Measurements from ENCODE around the gene IMPA2. TPM values are rescaled to one million over a fixed set of nuclear protein-coding genes. Genes with fewer than 3 reads are reported as not detected.

IMPA2 gene
- total RNA-seq, 1 donor from 2014 or later, result 33.9 TPM

DNA sequence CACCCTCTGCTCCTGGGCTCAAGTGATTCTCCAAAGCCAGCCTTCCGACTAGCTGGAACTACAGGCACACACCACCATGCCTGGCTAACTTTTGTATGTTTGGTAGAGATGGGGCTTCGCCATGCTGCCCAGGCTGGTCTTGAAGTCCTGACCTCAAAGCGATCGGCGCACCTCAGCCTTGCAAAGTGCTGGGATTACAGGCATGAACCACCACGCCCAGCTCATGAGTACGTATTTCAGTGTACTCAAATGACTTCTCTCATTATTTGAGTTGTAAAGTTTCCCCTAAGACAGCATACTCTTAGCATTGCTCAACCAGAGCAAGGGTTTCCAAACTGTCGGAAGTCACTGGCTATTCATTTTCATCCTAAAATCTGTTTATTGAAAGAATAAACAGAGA is 40.3 kb downstream of the IMPA2 start:
- Histone ChIP-seq H3K4me3 (ENCODE audit: low read length in 3 of 3) (no peak overlapping the region), H3K27me3 (ENCODE audit: control insufficient read depth in 3 of 3, insufficient read depth in 3 of 3, low read length in 3 of 3) (no peaks in the 10 kb centered on the region), H3K27ac (ENCODE audit: low read depth, low read length) (no peak overlapping the region), H3K4me1 (ENCODE audit: control insufficient read depth in 3 of 3, insufficient read depth in 3 of 3, low read length in 3 of 3) (peaks cover 2 to 3% (median 3%) of the 10 kb centered on the region in 3 donors), H3K9ac (ENCODE audit: low read depth in 1 of 3, low read length in 3 of 3) (no peak overlapping the region), H3K36me3 (ENCODE audit: control insufficient read depth in 3 of 3, insufficient read depth in 3 of 3, low read length in 3 of 3) (peaks cover 12 to 27% (median 16%) of the 10 kb centered on the region in 3 donors), H3K9me3 (ENCODE audit: control insufficient read depth in 3 of 3, low read length in 3 of 3) (no peaks in the 10 kb centered on the region)

DNA sequence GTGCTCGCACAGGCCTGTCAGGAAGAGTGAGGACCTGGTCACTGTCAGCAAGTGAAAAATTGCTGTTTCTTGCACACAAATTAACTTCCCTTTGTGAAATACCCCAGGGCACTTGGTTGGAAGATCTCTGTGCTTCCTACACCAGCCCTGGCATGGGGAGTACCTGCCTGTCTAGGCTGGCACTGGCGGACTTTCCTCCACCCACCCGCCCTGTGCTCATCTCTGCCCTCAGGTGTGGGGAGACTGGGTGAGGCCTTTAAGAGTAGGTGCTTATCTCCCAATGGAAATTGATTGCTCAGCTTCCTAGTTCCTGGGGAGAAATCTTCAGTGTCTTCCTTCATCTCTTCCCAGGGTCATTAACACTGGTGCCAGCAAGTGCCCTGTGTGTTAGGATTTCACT is 42.1 kb downstream of the IMPA2 start:
- H3K36me3 ChIP-seq (ENCODE audit: control insufficient read depth in 3 of 3, insufficient read depth in 3 of 3, low read length in 3 of 3), result peaks cover 10 to 14% (median 12%) of the 10 kb centered on the region in 3 donors
- peak overlapping the region in 1 of 3 donors; percentile 16 for H3K9ac ChIP-seq (ENCODE audit: low read depth in 1 of 3, low read length in 3 of 3)
- H3K9me3 ChIP-seq (ENCODE audit: control insufficient read depth in 3 of 3, low read length in 3 of 3), result no peaks in the 10 kb centered on the region
- H3K4me1 ChIP-seq (ENCODE audit: control insufficient read depth in 3 of 3, insufficient read depth in 3 of 3, low read length in 3 of 3), result peaks cover 12 to 20% (median 18%) of the 10 kb centered on the region in 3 donors
- no peak overlapping the region for H3K4me3 ChIP-seq (ENCODE audit: low read length in 3 of 3)
- H3K27me3 ChIP-seq (ENCODE audit: control insufficient read depth in 3 of 3, insufficient read depth in 3 of 3, low read length in 3 of 3), result no peaks in the 10 kb centered on the region
- H3K27ac ChIP-seq (ENCODE audit: low read depth, low read length), result no peak overlapping the region

DNA sequence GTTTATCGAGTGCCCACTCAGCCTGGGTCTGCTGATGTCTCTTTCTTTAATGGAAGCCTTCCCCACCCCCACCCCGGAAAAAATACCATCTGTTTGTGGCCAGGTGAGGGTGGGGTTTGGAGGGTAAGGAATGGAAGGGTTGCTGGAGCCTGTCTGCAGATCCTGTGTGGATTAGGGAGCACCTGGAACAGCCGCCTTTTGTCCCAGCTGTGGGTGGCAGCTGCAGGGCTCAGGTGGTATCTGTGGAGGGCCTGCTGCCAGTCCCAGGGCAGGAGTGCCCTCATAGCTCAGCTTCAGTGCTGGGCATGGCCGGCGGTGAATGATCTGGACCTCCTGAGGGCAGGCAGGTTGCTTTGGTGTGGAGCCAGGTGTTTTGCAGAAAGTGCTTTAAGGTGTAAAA is 45.3 kb downstream of the IMPA2 start:
- Histone ChIP-seq H3K36me3 (ENCODE audit: control insufficient read depth in 3 of 3, insufficient read depth in 3 of 3, low read length in 3 of 3) (peaks cover 23 to 29% (median 24%) of the 10 kb centered on the region in 3 donors), H3K9me3 (ENCODE audit: control insufficient read depth in 3 of 3, low read length in 3 of 3) (no peaks in the 10 kb centered on the region), H3K27ac (ENCODE audit: low read depth, low read length) (peak overlapping the region; percentile 68), H3K4me1 (ENCODE audit: control insufficient read depth in 3 of 3, insufficient read depth in 3 of 3, low read length in 3 of 3) (peaks cover 18 to 29% (median 25%) of the 10 kb centered on the region in 3 donors), H3K4me3 (ENCODE audit: low read length in 3 of 3) (no peak overlapping the region), H3K9ac (ENCODE audit: low read depth in 1 of 3, low read length in 3 of 3) (peak overlapping the region in 2 of 3 donors; percentile 6 to 40), H3K27me3 (ENCODE audit: control insufficient read depth in 3 of 3, insufficient read depth in 3 of 3, low read length in 3 of 3) (no peaks in the 10 kb centered on the region)

DNA sequence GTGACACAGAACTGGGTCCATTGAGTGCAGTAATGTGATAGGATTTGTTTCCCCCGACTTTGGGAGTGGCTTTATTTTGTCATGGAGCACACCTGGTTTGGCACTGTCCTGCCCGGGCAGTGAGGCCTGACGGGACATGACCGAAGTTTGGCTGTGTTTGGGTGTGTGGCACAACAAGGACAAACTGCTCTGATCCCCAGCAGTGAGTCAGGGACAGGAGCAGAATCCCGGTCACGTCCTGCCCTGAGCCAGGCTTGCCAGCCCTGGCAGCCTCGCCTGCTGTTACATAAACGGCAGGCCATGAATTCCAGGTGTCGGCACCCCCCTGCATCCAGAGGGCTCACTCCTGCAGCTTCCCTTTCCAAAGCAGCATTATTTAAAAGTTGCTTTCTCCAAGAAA is 45.7 kb downstream of the IMPA2 start:
- Histone ChIP-seq H3K27me3 (ENCODE audit: control insufficient read depth in 3 of 3, insufficient read depth in 3 of 3, low read length in 3 of 3) (no peaks in the 10 kb centered on the region), H3K9me3 (ENCODE audit: control insufficient read depth in 3 of 3, low read length in 3 of 3) (no peaks in the 10 kb centered on the region), H3K4me3 (ENCODE audit: low read length in 3 of 3) (no peak overlapping the region), H3K4me1 (ENCODE audit: control insufficient read depth in 3 of 3, insufficient read depth in 3 of 3, low read length in 3 of 3) (peaks cover 18 to 29% (median 25%) of the 10 kb centered on the region in 3 donors), H3K9ac (ENCODE audit: low read depth in 1 of 3, low read length in 3 of 3) (peak overlapping the region in 2 of 3 donors; percentile 6 to 40), H3K36me3 (ENCODE audit: control insufficient read depth in 3 of 3, insufficient read depth in 3 of 3, low read length in 3 of 3) (peaks cover 19 to 24% (median 21%) of the 10 kb centered on the region in 3 donors), H3K27ac (ENCODE audit: low read depth, low read length) (peak overlapping the region; percentile 68)

DNA sequence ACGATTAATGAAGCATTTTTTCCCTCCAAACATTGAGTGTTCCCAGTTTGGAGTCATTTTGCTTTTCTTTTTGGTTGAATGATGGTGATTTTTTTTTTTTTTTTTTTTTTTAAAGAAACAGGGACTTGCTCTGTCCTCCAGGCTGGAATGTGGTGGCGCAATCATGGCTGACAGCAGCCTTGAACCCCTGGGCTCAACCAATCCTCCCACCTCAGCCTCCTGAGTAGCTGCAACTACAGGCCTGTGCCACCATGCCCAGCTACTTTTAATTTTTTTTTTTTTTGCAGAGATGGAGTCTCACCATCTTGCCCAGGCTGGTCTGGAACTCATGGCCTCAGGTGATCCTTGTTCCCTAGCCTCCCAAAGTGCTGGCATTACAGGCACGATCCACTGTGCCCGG is 46.2 kb downstream of the IMPA2 start:
- peak overlapping the region in 1 of 3 donors; percentile 45 for H3K9ac ChIP-seq (ENCODE audit: low read depth in 1 of 3, low read length in 3 of 3)
- H3K36me3 ChIP-seq (ENCODE audit: control insufficient read depth in 3 of 3, insufficient read depth in 3 of 3, low read length in 3 of 3), result peaks cover 19 to 24% (median 21%) of the 10 kb centered on the region in 3 donors
- H3K27ac ChIP-seq (ENCODE audit: low read depth, low read length), result no peak overlapping the region
- peaks cover 18 to 29% (median 25%) of the 10 kb centered on the region in 3 donors for H3K4me1 ChIP-seq (ENCODE audit: control insufficient read depth in 3 of 3, insufficient read depth in 3 of 3, low read length in 3 of 3)
- H3K9me3 ChIP-seq (ENCODE audit: control insufficient read depth in 3 of 3, low read length in 3 of 3), result no peaks in the 10 kb centered on the region
- H3K4me3 ChIP-seq (ENCODE audit: low read length in 3 of 3), result no peak overlapping the region
- no peaks in the 10 kb centered on the region for H3K27me3 ChIP-seq (ENCODE audit: control insufficient read depth in 3 of 3, insufficient read depth in 3 of 3, low read length in 3 of 3)

DNA sequence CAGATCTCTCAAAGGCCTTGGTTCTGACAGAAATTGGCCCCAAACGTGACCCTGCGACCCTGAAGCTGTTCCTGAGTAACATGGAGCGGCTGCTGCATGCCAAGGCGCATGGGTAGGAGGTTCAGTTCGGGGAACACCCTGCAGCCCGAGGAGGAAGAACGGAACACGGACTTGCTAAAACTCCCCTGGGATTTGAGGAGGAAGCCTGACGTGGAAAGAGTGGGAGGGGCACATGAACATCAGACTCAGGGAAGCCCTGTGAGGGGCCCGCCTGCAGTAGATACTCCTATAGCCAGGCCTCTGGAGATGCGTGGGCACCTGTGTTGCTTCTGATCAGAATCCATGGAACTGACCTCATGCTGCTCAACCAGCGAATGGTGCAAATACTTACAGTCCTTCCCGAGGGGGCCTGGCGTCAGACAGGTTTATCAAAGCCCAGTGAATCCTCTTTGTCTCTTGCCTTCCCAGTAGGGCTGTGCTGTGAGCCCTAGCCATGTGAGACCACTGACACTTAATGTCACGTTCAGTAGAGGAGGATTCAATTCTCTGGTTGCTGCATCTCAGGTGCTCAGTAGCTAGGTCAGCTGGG is 46.8 kb downstream of the IMPA2 start:
- Histone ChIP-seq H3K9ac (ENCODE audit: low read depth in 1 of 3, low read length in 3 of 3) (peak overlapping the region in 1 of 3 donors; percentile 45), H3K27me3 (ENCODE audit: control insufficient read depth in 3 of 3, insufficient read depth in 3 of 3, low read length in 3 of 3) (no peaks in the 10 kb centered on the region), H3K9me3 (ENCODE audit: control insufficient read depth in 3 of 3, low read length in 3 of 3) (no peaks in the 10 kb centered on the region), H3K27ac (ENCODE audit: low read depth, low read length) (peak overlapping the region; percentile 9), H3K36me3 (ENCODE audit: control insufficient read depth in 3 of 3, insufficient read depth in 3 of 3, low read length in 3 of 3) (peaks cover 21 to 29% (median 23%) of the 10 kb centered on the region in 3 donors), H3K4me1 (ENCODE audit: control insufficient read depth in 3 of 3, insufficient read depth in 3 of 3, low read length in 3 of 3) (peaks cover 18 to 33% (median 25%) of the 10 kb centered on the region in 3 donors), H3K4me3 (ENCODE audit: low read length in 3 of 3) (no peak overlapping the region)

DNA sequence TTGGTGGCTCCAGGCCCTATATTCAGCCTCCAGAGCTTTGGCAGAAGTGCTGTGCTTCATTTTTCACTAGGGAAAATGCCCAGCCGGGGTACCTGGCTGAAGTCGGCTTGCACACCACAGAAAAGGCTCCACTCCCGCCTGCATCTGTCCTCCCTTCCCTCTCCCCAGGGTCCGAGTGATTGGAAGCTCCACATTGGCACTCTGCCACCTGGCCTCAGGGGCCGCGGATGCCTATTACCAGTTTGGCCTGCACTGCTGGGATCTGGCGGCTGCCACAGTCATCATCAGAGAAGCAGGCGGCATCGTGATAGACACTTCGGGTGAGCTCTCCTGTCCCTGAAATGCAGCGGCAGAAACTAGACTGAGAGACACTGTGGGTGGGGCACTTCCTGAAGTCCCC is 47.4 kb downstream of the IMPA2 start:
- Histone ChIP-seq H3K4me1 (ENCODE audit: control insufficient read depth in 3 of 3, insufficient read depth in 3 of 3, low read length in 3 of 3) (peaks cover 18 to 33% (median 25%) of the 10 kb centered on the region in 3 donors), H3K27me3 (ENCODE audit: control insufficient read depth in 3 of 3, insufficient read depth in 3 of 3, low read length in 3 of 3) (no peaks in the 10 kb centered on the region), H3K27ac (ENCODE audit: low read depth, low read length) (peak overlapping the region; percentile 9), H3K4me3 (ENCODE audit: low read length in 3 of 3) (no peak overlapping the region), H3K9ac (ENCODE audit: low read depth in 1 of 3, low read length in 3 of 3) (peak overlapping the region in 1 of 3 donors; percentile 40), H3K9me3 (ENCODE audit: control insufficient read depth in 3 of 3, low read length in 3 of 3) (no peaks in the 10 kb centered on the region), H3K36me3 (ENCODE audit: control insufficient read depth in 3 of 3, insufficient read depth in 3 of 3, low read length in 3 of 3) (peaks cover 20 to 34% (median 23%) of the 10 kb centered on the region in 3 donors)

DNA sequence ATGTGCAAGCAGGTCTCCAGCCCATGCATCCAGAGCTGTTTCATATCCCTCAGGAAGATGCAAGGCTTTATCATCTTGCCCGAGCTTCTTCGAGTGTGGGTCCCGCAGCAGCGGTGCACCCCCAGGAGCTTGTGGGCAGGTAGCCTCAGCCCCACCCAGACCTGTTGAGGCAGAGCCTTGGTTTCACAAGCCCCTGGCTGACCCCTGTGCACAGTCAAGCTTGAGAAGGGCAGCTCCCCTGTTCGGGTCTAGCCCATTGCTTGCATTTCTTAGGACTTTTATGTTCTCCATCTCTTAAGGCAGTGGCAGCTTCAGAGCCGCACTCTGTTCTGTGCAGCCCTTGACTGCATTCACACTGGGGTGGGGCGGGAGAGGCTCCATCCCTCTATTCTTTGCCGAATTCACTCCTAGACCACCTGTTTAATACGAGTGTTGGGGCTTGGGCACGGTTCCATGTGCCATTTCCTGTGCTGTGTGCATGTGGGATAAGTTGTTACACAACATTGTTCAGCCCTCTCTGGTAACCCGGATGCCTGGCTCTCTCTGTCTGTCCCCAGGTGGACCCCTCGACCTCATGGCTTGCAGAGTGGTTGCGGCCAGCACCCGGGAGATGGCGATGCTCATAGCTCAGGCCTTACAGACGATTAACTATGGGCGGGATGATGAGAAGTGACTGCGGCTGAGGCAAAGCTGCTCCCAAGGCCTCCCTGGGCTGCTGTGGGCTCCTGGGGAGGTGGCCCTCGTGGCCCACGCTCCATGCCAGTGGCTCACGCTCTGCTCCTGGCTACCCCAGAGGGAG is 48.7 kb downstream of the IMPA2 start:
- no peaks in the 10 kb centered on the region for H3K27me3 ChIP-seq (ENCODE audit: control insufficient read depth in 3 of 3, insufficient read depth in 3 of 3, low read length in 3 of 3)
- H3K9ac ChIP-seq (ENCODE audit: low read depth in 1 of 3, low read length in 3 of 3), result peak overlapping the region in 1 of 3 donors; percentile 16
- peaks cover 18 to 33% (median 25%) of the 10 kb centered on the region in 3 donors for H3K4me1 ChIP-seq (ENCODE audit: control insufficient read depth in 3 of 3, insufficient read depth in 3 of 3, low read length in 3 of 3)
- H3K4me3 ChIP-seq (ENCODE audit: low read length in 3 of 3), result no peak overlapping the region
- no peaks in the 10 kb centered on the region for H3K9me3 ChIP-seq (ENCODE audit: control insufficient read depth in 3 of 3, low read length in 3 of 3)
- H3K27ac ChIP-seq (ENCODE audit: low read depth, low read length), result no peak overlapping the region
- H3K36me3 ChIP-seq (ENCODE audit: control insufficient read depth in 3 of 3, insufficient read depth in 3 of 3, low read length in 3 of 3), result peaks cover 20 to 35% (median 20%) of the 10 kb centered on the region in 3 donors

DNA sequence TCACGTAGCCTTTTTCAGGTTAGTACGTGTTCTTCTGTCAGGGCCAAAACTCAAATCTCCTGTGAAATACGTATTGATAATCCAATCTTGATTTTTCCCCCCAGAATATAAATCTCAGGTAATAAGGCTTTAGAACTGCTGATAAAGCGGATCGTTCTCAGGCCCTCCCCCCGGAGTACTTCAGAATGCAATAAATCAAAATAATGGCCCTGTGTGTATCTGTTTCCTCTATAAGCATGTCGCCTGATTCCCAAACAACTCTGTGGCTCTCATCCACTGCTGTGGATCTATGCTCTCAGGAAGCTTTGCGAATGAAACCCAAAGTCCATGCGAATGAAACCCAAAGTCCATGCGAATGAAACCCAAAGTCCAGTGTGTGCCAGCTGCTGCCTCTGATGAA is 49.4 kb downstream of the IMPA2 start:
- Histone ChIP-seq H3K27ac (ENCODE audit: low read depth, low read length) (peak overlapping the region; percentile 46), H3K36me3 (ENCODE audit: control insufficient read depth in 3 of 3, insufficient read depth in 3 of 3, low read length in 3 of 3) (peaks cover 17 to 35% (median 20%) of the 10 kb centered on the region in 3 donors), H3K27me3 (ENCODE audit: control insufficient read depth in 3 of 3, insufficient read depth in 3 of 3, low read length in 3 of 3) (no peaks in the 10 kb centered on the region), H3K4me3 (ENCODE audit: low read length in 3 of 3) (no peak overlapping the region), H3K9me3 (ENCODE audit: control insufficient read depth in 3 of 3, low read length in 3 of 3) (no peaks in the 10 kb centered on the region), H3K4me1 (ENCODE audit: control insufficient read depth in 3 of 3, insufficient read depth in 3 of 3, low read length in 3 of 3) (peaks cover 18 to 33% (median 25%) of the 10 kb centered on the region in 3 donors), H3K9ac (ENCODE audit: low read depth in 1 of 3, low read length in 3 of 3) (no peak overlapping the region)

DNA sequence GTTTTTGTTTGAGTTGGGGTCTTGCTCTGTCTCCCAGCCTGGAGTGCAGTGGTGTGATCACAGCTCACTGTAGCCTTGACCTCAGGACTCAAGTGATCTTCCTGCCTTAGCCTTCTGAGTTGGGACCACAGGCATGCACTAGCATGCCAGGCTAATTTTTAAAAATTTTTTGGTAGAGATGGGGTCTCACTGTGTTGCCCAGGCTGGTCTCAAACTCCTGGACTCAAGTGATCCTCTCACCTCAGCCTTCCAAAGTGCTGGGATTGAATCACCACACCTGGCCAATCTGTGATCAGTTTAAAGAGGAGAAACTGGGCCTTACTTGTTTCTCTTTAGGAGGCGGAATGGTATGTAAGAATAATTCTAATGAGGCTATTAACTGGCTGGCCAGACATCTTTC is 49.9 kb downstream of the IMPA2 start:
- Histone ChIP-seq H3K27me3 (ENCODE audit: control insufficient read depth in 3 of 3, insufficient read depth in 3 of 3, low read length in 3 of 3) (no peaks in the 10 kb centered on the region), H3K9me3 (ENCODE audit: control insufficient read depth in 3 of 3, low read length in 3 of 3) (no peaks in the 10 kb centered on the region), H3K9ac (ENCODE audit: low read depth in 1 of 3, low read length in 3 of 3) (no peak overlapping the region), H3K4me3 (ENCODE audit: low read length in 3 of 3) (no peak overlapping the region), H3K27ac (ENCODE audit: low read depth, low read length) (peak overlapping the region; percentile 46), H3K4me1 (ENCODE audit: control insufficient read depth in 3 of 3, insufficient read depth in 3 of 3, low read length in 3 of 3) (peaks cover 18 to 33% (median 25%) of the 10 kb centered on the region in 3 donors), H3K36me3 (ENCODE audit: control insufficient read depth in 3 of 3, insufficient read depth in 3 of 3, low read length in 3 of 3) (peaks cover 17 to 35% (median 20%) of the 10 kb centered on the region in 3 donors)
